ENCODE data around the gene LARGE2.

DNA sequence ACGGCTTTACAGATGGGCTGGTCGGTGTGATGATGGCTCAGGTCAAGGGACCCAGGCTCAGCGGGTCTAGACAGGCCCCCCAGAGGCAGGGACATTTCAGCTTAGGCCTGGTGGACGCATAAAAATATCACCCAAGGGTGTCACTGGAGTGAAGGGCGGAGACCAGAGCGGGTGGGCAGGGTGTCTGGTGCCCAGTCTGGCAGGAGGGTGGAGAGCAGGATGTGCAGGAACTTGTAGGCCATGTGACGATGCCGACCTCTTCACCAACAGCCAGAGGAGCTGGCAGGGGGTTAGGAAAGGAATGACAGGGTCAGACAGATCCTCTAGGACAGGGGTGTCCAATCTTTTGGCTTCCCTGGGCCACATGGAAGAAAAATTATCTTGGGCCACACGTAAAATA is 32.5 kb upstream of the LARGE2 start:
- TF ChIP-seq EZH2 (IDR thresholded peaks at IDR 0.05; ENCODE audit: insufficient read depth, poor library complexity, severe bottlenecking) (no peak), EZH2phosphoT487 (IDR thresholded peaks at IDR 0.05; ENCODE audit: insufficient read depth, low read depth) (no peak)

All from GM23248 (cell line).